HepG2 (cell line): Measurements from ENCODE around the gene FMNL1. TPM values are rescaled to one million over a fixed set of nuclear protein-coding genes. Genes with fewer than 3 reads are reported as not detected.

Experiments
- BATF2 ChIP-seq: sonication (generic); formaldehyde crosslinking; IDR thresholded peaks from 2 replicates; pipeline ENCODE4 v1.8.0; 2022; ENCODE audit warnings: mild to moderate bottlenecking, missing genetic modification reagents, moderate library complexity
- BRCA1 ChIP-seq: sonication (generic); formaldehyde crosslinking; IDR thresholded peaks from 2 replicates; pipeline ENCODE4 v1.4.0; 2020; ENCODE audit warnings: missing genetic modification reagents
- CREBL2 ChIP-seq: sonication (generic); formaldehyde crosslinking; IDR thresholded peaks from 2 replicates; pipeline ENCODE4 v1.8.1; 2023; ENCODE audit warnings: missing genetic modification reagents, mild to moderate bottlenecking, borderline replicate concordance
- EHMT2 ChIP-seq: fragments of 200-600 bp; sonication (generic); IDR thresholded peaks from 2 replicates; pipeline ENCODE4 v1.7.0; 2017; ENCODE audit warnings: antibody characterized with exemption, low read depth, low read length, borderline replicate concordance
- FOXA1 ChIP-seq, 2 experiments: fragments of 450-650 bp in 1 of 2; sonication (generic) in 1 of 2; formaldehyde crosslinking in 1 of 2; IDR thresholded peaks; 2 replicates each; pipeline versions ENCODE4 v1.4.0 to v1.6.1; 2016 to 2020; ENCODE audit warnings: missing genetic modification reagents in 1 of 2
- HIC2 ChIP-seq: sonication (generic); formaldehyde crosslinking; IDR thresholded peaks from 2 replicates; pipeline ENCODE4 v1.9.0; 2022; ENCODE audit warnings: low read depth, missing genetic modification reagents
- HNRNPH1 ChIP-seq: fragments of 200-400 bp; formaldehyde crosslinking; optimal IDR thresholded peaks from 2 replicates; pipeline ENCODE3; 2017; ENCODE audit warnings: mild to moderate bottlenecking, low read depth, low read length
- HOXD1 ChIP-seq: sonication (generic); formaldehyde crosslinking; IDR thresholded peaks from 2 replicates; pipeline ENCODE4 v1.5.0; 2020; ENCODE audit warnings: missing genetic modification reagents
- IKZF1 ChIP-seq: fragments of 450-650 bp; IDR thresholded peaks from 2 replicates; pipeline ENCODE4 v1.7.1; 2016
- KDM4B ChIP-seq: sonication (generic); formaldehyde crosslinking; IDR thresholded peaks from 2 replicates; pipeline ENCODE4 v1.4.0; 2020; ENCODE audit warnings: missing genetic modification reagents
- RAD51 ChIP-seq: fragments of 450-650 bp; IDR thresholded peaks from 2 replicates; pipeline ENCODE4 v1.6.1; 2016; ENCODE audit warnings: borderline replicate concordance
- SPEN ChIP-seq: sonication (generic); formaldehyde crosslinking; IDR thresholded peaks from 2 replicates; pipeline ENCODE4 v1.5.1; 2020; ENCODE audit warnings: low read depth, mild to moderate bottlenecking, missing genetic modification reagents
- STAT5B ChIP-seq: sonication (generic); formaldehyde crosslinking; IDR thresholded peaks from 2 replicates; pipeline ENCODE4 v1.4.0; 2020; ENCODE audit warnings: missing genetic modification reagents
- TBX3 ChIP-seq: fragments of 450-650 bp; IDR thresholded peaks from 2 replicates; pipeline ENCODE4 v1.6.1; 2017; ENCODE audit warnings: antibody characterized with exemption, mild to moderate bottlenecking, inconsistent platforms, borderline replicate concordance
- TCF12 ChIP-seq, 2 experiments: fragments of 450-650 bp in 1 of 2; sonication (generic) in 1 of 2; formaldehyde crosslinking in 1 of 2; IDR thresholded peaks; 2 replicates each; pipeline versions ENCODE4 v1.6.1 to v1.8.0; 2017 to 2022; ENCODE audit warnings: antibody characterized with exemption in 1 of 2, mild to moderate bottlenecking in 1 of 2, missing genetic modification reagents in 1 of 2, moderate library complexity in 1 of 2
- TSC22D2 ChIP-seq: sonication (generic); formaldehyde crosslinking; IDR thresholded peaks from 2 replicates; pipeline ENCODE4 v1.5.1; 2020; ENCODE audit warnings: missing genetic modification reagents, mild to moderate bottlenecking, borderline replicate concordance
- ZBTB25 ChIP-seq: IDR thresholded peaks from 2 replicates; pipeline ENCODE4 v1.6.1; 2018; ENCODE audit warnings: missing genetic modification reagents
- ZBTB26 ChIP-seq: IDR thresholded peaks from 2 replicates; pipeline ENCODE4 v1.6.1; 2016; ENCODE audit warnings: missing compliant biosample characterization, missing genetic modification reagents, borderline replicate concordance
- ZBTB3 ChIP-seq: sonication (generic); formaldehyde crosslinking; IDR thresholded peaks from 2 replicates; pipeline ENCODE4 v1.4.0; 2020; ENCODE audit warnings: low read depth, mild to moderate bottlenecking, moderate library complexity, missing genetic modification reagents, borderline replicate concordance
- ZKSCAN8 ChIP-seq: IDR thresholded peaks from 2 replicates; pipeline ENCODE4 v1.6.1; 2016; ENCODE audit warnings: borderline replicate concordance, missing genetic modification reagents, missing compliant biosample characterization
- ZNF607 ChIP-seq: sonication (generic); formaldehyde crosslinking; IDR thresholded peaks from 2 replicates; pipeline ENCODE4 v1.5.1; 2020; ENCODE audit warnings: missing genetic modification reagents, mild to moderate bottlenecking, borderline replicate concordance
- ZNF782 ChIP-seq: sonication (generic); formaldehyde crosslinking; IDR thresholded peaks from 2 replicates; pipeline ENCODE4 v1.4.0; 2020; ENCODE audit warnings: missing genetic modification reagents, mild to moderate bottlenecking, borderline replicate concordance
- ZSCAN25 ChIP-seq: sonication (generic); formaldehyde crosslinking; IDR thresholded peaks from 2 replicates; pipeline ENCODE4 v1.8.0; 2022; ENCODE audit warnings: mild to moderate bottlenecking, missing genetic modification reagents
- polyA plus RNA-seq, 8 experiments: library from polyadenylated mRNA; depleted of rRNA in 3 of 8; stranded (reverse) in 7 of 8; unstranded in 1 of 8; fragments of >200 nt; fragmentation: Illumina TruSeq in 4 of 8; extraction: Trizol in 4 of 8; gene quantifications; 2 replicates each; pipeline versions ENCODE4 v1.2.1 to v1.2.3, GENCODE V29; 2011 to 2016; ENCODE audit warnings: low read depth in 4 of 8, missing spikeins in 1 of 8, mixed read lengths in 1 of 8; ENCODE audit not compliant: insufficient read depth in 1 of 8
- total RNA-seq, 5 experiments: library from RNA; depleted of rRNA; stranded (reverse); fragments of >200 nt; fragmentation: Illumina TruSeq; extraction: Trizol; gene quantifications; 2 replicates each; pipeline ENCODE4 v1.2.3, GENCODE V29; 2016; ENCODE audit warnings: low read depth in 1 of 5
- TF ChIP-seq, protein P1 (sequence below): sonication (generic); formaldehyde crosslinking; IDR thresholded peaks from 2 replicates; pipeline ENCODE4 v1.4.0; 2020; ENCODE audit warnings: mild to moderate bottlenecking, missing genetic modification reagents

FMNL1 gene
- total and polyA plus RNA-seq, 2 of the 13 experiments (the other 11 are each of a cell fraction or from before 2014, with no cell fraction given): 0.53 to 0.70 TPM

- TF ChIP-seq BATF2 (CRISPR knock-in tag) (no peak), STAT5B (CRISPR knock-in tag) (no peak), TCF12 (IDR thresholded peaks at IDR 0.05) (no peak), TCF12 (CRISPR knock-in tag; IDR thresholded peaks at IDR 0.05) (no peak), BRCA1 (CRISPR knock-in tag) (no peak), HIC2 (peak; percentile 98), ZSCAN25 (CRISPR knock-in tag) (peak; percentile 94), TBX3 (no peak), FOXA1 (IDR thresholded peaks at IDR 0.05) (no peak), FOXA1 (CRISPR knock-in tag; IDR thresholded peaks at IDR 0.05) (no peak), HNRNPH1 (no peak), SPEN (CRISPR knock-in tag) (peak; percentile 86), ZNF782 (CRISPR knock-in tag) (peak; percentile 20; the same call in 1 of the 2 replicates), TSC22D2 (CRISPR knock-in tag) (peak; percentile 54; the same call in 1 of the 2 replicates), ZBTB25 (CRISPR knock-in tag) (peak; percentile 82; the same call in 1 of the 2 replicates), KDM4B (CRISPR knock-in tag) (no peak), HOXD1 (CRISPR knock-in tag) (peak; percentile 46), IKZF1 (no peak), ZNF607 (CRISPR knock-in tag) (no peak), EHMT2 (no peak), ZBTB26 (peak; percentile 67; the same call in 1 of the 2 replicates), ZKSCAN8 (peak; percentile 77; the same call in 1 of the 2 replicates), RAD51 (no peak), ZBTB3 (CRISPR knock-in tag) (0 out of 2 replicates have a peak, but pooled peaks have one; percentile 87), CREBL2 (peak; percentile 42; the same call in 1 of the 2 replicates)
- TF ChIP-seq, protein P1, sequence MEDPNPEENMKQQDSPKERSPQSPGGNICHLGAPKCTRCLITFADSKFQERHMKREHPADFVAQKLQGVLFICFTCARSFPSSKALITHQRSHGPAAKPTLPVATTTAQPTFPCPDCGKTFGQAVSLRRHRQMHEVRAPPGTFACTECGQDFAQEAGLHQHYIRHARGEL (CRISPR knock-in tag): no peak
Measured at GRCh38 chr17:45172541-45173286, 49.0 kb upstream of the FMNL1 start (continued).
